Colonic mucosa (tissue), 4 donors: ENCODE measurements around the gene PNPLA2. TPM values are rescaled to one million over a fixed set of nuclear protein-coding genes. Genes with fewer than 3 reads are reported as not detected.

Experiments
- DNase-seq: peaks from one replicate; pipeline ENCODE4 v3.0.0-alpha.2; 2020
- H3K27ac ChIP-seq: fragments of 200-600 bp; one replicate; pipeline ENCODE4 v1.8.0; 2021
- H3K27me3 ChIP-seq: fragments of 200-600 bp; one replicate; pipeline ENCODE4 v1.8.0; 2021
- H3K36me3 ChIP-seq: fragments of 200-600 bp; one replicate; pipeline ENCODE4 v1.8.0; 2021
- H3K4me1 ChIP-seq: fragments of 200-600 bp; one replicate; pipeline ENCODE4 v1.8.0; 2021; ENCODE audit warnings: mild to moderate bottlenecking
- H3K4me3 ChIP-seq: fragments of 200-600 bp; one replicate; pipeline ENCODE4 v1.8.0; 2021
- H3K9ac ChIP-seq, 2 donors: one replicate each; pipeline ENCODE4 v1.7.0; 2013; ENCODE audit warnings: control low read depth in 2 of 2, low read depth in 2 of 2, low read length in 2 of 2
- H3K9me3 ChIP-seq: fragments of 200-600 bp; one replicate; pipeline ENCODE4 v1.8.0; 2021
- intact Hi-C: fragments of 100-400 bp; cut with DNase I; formaldehyde crosslinking; loops from one replicate; pipeline ENCODE4 v1.14.1; 2022
- total RNA-seq, 2 donors: library from RNA; stranded (reverse); fragmentation: NEBNext Ultra II Directional in 1 of 2; extraction: Animal tissue kit (Norgen Biotek cat#: 25700) in 1 of 2; gene quantifications; one replicate each; pipeline ENCODE4 v1.2.1, GENCODE V29; 2021
- TF ChIP-seq, protein P1 (sequence below): fragments of 200-600 bp; IDR thresholded peaks from one replicate; pipeline ENCODE4 v1.8.0; 2022; ENCODE audit warnings: antibody characterized with exemption, mild to moderate bottlenecking
- donor health status: healthy.
- donor health status: DM: no; HTN: no; CAD: no.
- donor health status: DM: no; HTN: no; CAD: no.

PNPLA2 gene
- total RNA-seq, 2 donors from 2014 or later, result 139 to 155 TPM

- H3K9ac ChIP-seq, result no peak overlapping the region
- intact Hi-C loops, result no loop called here
- TF ChIP-seq, protein P1, sequence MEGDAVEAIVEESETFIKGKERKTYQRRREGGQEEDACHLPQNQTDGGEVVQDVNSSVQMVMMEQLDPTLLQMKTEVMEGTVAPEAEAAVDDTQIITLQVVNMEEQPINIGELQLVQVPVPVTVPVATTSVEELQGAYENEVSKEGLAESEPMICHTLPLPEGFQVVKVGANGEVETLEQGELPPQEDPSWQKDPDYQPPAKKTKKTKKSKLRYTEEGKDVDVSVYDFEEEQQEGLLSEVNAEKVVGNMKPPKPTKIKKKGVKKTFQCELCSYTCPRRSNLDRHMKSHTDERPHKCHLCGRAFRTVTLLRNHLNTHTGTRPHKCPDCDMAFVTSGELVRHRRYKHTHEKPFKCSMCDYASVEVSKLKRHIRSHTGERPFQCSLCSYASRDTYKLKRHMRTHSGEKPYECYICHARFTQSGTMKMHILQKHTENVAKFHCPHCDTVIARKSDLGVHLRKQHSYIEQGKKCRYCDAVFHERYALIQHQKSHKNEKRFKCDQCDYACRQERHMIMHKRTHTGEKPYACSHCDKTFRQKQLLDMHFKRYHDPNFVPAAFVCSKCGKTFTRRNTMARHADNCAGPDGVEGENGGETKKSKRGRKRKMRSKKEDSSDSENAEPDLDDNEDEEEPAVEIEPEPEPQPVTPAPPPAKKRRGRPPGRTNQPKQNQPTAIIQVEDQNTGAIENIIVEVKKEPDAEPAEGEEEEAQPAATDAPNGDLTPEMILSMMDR, result no peak
- H3K4me3 ChIP-seq, result no peak overlapping the region
- no peaks in the 10 kb centered on the region for H3K9me3 ChIP-seq
- peaks cover 21% of the 10 kb centered on the region for H3K36me3 ChIP-seq
- peaks cover 34% of the 10 kb centered on the region for H3K4me1 ChIP-seq
- no peak overlapping the region for H3K27ac ChIP-seq
- H3K27me3 ChIP-seq, result peaks cover 3% of the 10 kb centered on the region
- no peak for DNase-seq
Measured at GRCh38 chr11:836274-836673, 17.6 kb downstream of the PNPLA2 start.

GRCh38 chr11:836700-837099 is 18.0 kb downstream of the PNPLA2 start:
- intact Hi-C loops, result no loop called here
- Histone ChIP-seq H3K9me3 (no peaks in the 10 kb centered on the region), H3K27me3 (no peaks in the 10 kb centered on the region), H3K27ac (no peak overlapping the region), H3K4me1 (peaks cover 35% of the 10 kb centered on the region), H3K4me3 (no peak overlapping the region), H3K9ac (peak overlapping the region in 1 of 2 donors; percentile 19), H3K36me3 (peaks cover 21% of the 10 kb centered on the region)
- no peak for DNase-seq
- TF ChIP-seq, protein P1, result no peak

DNA sequence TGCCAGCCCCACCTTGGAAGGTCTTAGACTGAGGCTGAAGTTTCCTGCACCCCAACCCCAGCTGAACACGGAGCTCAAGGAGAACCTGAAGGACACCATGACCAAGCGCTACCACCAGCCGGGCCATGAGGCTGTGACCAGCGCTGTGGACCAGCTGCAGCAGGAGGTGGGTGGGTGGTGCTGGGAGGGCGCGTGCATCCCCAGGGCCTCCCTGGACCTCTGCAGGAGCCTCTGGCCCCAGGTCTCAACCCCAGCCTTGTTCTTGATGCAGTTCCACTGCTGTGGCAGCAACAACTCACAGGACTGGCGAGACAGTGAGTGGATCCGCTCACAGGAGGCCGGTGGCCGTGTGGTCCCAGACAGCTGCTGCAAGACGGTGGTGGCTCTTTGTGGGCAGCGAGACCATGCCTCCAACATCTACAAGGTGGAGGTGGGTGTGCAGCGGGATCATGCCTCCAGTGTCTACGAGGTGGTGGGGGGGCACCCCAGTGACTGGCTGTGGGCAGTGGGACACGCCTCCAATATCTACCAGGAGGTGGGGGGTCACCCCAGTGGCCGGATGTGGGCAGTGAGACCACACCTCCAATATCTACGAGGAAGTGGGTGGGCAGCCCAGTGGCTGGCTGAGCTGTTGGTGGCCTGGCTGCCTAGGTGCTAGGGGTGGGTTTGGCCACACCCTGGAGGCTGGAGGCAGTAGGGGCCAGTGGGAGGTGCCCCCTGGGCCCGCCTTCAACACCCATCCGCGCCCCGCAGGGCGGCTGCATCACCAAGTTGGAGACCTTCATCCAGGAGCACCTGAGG is 18.7 kb downstream of the PNPLA2 start:
- Histone ChIP-seq H3K9ac (peak overlapping the region in 1 of 2 donors; percentile 19), H3K27me3 (no peaks in the 10 kb centered on the region), H3K36me3 (peaks cover 21% of the 10 kb centered on the region), H3K9me3 (no peaks in the 10 kb centered on the region), H3K4me3 (no peak overlapping the region), H3K4me1 (peaks cover 31% of the 10 kb centered on the region), H3K27ac (no peak overlapping the region)
- TF ChIP-seq, protein P1, result no peak
- no peak for DNase-seq
- intact Hi-C loops, result no loop called here

GRCh38 chr11:837990-838307 is 19.2 kb downstream of the PNPLA2 start:
- TF ChIP-seq, protein P1, result no peak
- intact Hi-C loops, result no loop called here
- H3K4me3 ChIP-seq, result no peak overlapping the region
- H3K4me1 ChIP-seq, result peaks cover 30% of the 10 kb centered on the region
- H3K27me3 ChIP-seq, result no peaks in the 10 kb centered on the region
- no peak overlapping the region for H3K27ac ChIP-seq
- no peak overlapping the region for H3K9ac ChIP-seq
- no peak for DNase-seq
- H3K36me3 ChIP-seq, result peaks cover 21% of the 10 kb centered on the region
- H3K9me3 ChIP-seq, result no peaks in the 10 kb centered on the region

DNA sequence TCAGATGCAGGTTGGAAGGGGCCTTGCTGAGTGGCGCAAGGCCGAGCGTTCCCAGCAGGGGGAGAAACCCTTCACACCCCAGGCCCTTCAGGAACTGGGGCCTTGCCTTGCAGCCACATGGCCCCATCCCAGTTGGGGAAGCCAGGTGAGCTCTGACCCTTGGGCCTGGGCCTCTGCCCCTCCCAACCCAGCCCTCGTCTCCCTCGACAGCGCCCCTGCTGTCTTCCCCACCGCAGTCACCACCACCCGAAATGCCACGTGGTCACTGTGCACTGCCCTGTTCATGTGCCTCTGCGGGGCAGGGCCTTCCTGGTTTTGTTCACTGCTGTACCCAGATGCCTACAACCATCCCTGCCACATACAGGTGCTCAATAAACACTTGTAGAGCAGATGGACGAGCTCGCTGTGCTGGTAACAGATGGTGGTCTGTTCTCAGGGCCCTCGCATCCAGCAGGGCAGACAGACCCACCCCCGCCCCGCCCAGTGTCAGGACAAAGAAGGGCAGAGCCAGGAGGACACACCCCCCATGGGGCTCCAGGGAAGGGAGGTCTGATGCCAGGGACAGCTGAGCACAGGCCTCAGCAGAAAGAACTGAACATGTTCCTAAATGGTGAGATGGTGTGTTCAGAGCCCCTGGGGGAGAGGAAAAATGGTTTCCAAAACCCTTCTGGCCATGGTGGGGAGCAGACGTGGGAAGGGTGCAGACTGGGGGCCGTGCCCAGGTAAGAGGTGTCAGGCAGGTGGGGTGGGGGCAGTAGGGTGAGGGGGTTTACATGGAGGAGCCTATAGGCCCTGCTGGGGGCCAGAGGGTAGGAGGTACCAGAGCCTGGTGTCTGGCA is 19.9 kb downstream of the PNPLA2 start:
- peaks cover 35% of the 10 kb centered on the region for H3K4me1 ChIP-seq
- no peak overlapping the region for H3K9ac ChIP-seq
- H3K4me3 ChIP-seq, result no peak overlapping the region
- TF ChIP-seq, protein P1, result no peak
- intact Hi-C loops, result no loop called here
- peak; percentile 67 for DNase-seq
- H3K36me3 ChIP-seq, result peaks cover 21% of the 10 kb centered on the region
- no peaks in the 10 kb centered on the region for H3K27me3 ChIP-seq
- no peak overlapping the region for H3K27ac ChIP-seq
- H3K9me3 ChIP-seq, result no peaks in the 10 kb centered on the region
